GM18520 (cell line): ENCODE measurements around the gene PKNOX2.

Experiments used
- ATAC-seq: cut with Tn5 transposase; IDR thresholded peaks from one replicate; pipeline ENCODE4 v1.9.1; 2021; ENCODE audit not compliant: unreplicated experiment

Gene PKNOX2

DNA sequence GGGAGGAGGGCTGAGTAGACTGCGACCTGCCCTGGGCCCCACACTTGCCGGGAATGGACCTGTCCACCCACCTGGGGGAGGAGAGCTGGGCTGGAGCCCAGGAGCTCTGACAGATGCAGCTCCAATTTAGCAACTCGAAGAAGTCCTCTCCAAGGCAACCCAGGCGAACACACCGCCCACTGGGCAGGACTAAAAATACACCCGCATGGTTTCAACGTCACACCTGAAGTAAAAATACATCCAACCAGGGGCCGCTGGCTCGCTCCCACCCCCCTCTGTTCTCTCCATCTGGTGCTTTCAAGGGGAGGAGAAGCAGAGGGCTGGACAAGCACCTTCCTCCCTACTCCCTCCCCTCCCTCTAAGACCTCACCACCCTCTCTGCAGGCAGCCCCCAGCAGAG is 211.6 kb downstream of the PKNOX2 start:
- no peak for ATAC-seq

DNA sequence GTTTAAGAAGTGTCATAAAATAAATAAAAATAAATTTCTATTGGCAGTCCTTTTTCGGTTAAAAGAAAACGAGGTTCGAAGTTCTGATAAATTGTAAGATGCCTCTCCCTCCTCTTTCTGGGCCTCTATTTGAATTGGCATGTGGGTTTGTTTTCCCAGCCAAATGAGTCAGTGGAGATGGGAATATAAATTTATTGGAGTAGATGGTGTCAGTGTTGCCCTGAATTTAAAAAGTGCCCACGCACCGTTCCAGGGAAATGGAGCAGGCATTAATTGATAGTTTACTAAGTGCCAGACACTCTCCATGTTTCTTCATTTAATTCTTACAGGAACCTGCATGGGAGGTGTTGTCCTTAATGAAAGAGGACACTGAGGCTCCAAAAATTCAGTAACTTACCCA is 212.3 kb downstream of the PKNOX2 start:
- no peak for ATAC-seq

DNA sequence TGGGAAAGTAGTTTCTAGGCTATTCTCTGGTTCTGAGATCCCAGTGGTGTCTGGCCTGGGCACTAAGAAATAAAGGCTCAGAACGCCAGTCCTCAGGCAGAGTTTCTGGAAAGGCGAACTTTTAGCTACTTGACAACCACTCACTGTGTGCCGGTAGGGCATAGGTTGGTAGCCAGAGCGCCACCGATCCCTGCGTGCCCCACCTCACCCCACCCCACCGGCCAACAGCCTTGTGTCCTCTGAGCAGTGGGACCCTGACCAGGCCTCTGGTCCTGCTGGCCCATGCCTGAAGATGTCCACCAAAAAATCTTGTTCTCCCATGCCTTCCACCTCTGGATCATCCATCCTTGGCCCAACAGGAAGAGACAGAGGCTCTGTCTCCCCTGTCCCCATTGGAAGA is 213.5 kb downstream of the PKNOX2 start:
- no peak for ATAC-seq

DNA sequence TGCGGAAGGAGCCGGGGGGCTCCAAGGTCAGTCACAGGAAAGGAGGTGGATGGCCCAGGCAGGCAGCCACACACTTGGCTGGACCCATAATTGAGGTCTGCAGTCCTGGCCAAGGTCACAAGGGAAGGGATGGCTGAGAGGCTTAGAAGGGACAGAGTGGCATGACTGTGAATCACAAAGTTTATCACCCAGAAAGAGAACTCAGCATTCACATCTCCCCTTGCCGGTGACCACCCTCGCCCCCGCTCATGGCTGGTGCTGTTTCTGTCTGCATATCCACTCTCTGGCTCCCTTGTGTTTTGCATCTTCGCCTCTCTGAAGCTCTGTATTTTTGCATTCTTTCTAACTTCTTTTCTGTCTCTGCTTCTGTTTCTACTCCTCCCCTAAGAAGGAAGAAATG is 214.0 kb downstream of the PKNOX2 start:
- ATAC-seq, result no peak

DNA sequence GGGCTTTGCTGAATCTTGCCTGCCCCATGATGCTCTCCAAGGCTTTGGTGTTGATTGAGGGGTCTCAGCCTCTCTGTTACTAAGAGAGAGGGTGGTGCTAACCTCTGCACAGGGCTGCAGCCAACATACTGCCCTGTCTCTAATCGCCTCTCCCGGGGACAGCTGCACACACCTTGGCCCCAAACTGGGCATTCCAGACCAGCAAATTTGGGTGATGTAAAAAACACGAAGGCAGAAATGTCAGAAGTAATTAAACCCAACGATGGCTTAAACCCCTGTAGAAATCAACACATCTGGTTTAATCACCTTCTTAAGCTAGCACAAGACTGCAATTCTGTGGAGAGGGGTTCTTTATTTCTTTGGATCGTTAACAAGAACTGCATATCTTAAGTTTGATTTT is 215.0 kb downstream of the PKNOX2 start:
- no peak for ATAC-seq

DNA sequence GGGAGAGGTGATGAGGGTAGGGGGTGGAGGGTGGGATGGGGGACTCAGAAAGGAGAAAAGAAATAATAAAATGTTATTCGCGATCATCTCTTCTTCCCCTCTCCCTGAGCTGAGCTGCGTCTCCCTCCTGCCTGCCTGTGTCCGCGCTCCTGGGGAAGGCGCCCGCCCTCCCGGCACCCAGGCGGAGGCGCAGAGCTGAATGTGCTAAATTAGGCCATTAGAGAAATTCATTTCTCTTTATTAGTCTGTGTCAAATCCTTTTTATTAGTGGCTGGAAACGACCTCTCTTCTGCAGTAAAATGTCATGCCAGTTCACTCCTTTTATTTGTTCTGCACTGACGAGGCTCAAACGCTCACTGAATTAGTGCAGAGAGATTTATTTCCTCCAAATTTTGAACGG is 215.4 kb downstream of the PKNOX2 start:
- no peak for ATAC-seq

DNA sequence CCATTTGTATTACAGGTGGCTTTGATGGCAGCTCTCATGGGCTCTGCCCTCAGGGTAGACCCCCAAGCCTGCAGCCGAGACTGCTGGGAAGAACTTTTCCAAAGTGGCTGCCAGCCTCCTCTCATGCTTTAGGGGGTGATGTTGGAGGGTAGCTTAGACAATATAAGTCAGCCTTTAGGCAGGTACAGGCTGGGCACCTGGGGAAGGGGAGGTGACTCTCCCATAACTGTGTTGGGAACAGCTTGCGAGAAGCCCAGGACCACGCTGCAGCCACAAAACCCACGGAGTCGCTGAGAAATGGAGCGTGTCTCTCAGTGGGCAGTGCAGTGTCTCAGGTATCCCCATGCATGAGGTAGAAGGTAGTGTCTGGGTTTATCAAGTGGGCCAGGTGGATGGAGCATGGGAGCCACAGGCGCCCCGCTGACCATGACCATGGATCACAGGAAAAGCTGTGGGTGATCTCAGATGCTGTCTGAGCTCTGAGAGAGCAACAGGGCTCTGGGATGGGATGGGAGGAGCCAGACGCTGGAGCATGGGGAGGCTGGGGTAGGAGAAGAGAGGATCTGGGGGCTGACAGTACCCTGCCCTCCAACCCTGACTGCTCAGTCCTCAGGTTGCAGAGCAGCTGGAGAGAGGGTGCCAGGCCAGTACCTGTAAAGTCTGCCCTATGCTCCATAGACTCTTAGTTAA is 216.3 kb downstream of the PKNOX2 start:
- no peak for ATAC-seq

DNA sequence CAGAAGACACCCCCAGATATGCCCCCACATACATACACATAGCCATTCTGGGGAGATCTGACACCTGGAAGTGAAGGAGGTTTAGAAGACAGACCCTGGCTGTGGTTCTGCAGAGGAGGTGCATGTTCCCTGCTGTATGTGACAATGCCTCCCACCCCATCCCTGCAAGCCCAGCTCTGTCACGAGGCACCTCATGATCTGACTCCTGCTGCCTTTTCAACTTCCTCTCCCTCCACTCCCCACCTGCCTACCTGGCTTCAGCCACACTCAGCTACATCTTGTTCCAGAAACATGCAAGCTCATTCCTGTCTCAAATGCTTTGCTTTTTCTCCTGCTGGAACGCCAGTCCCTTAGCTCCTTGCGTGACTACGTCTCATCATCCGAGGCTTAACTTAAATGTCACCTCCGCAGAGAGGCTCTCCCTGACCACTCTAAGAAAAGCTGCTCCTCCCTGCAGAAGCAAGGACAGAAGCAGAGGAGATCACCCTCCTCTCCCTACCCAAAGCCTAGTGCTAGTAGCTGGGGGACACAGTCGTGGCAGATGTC is 217.0 kb downstream of the PKNOX2 start:
- no peak for ATAC-seq

DNA sequence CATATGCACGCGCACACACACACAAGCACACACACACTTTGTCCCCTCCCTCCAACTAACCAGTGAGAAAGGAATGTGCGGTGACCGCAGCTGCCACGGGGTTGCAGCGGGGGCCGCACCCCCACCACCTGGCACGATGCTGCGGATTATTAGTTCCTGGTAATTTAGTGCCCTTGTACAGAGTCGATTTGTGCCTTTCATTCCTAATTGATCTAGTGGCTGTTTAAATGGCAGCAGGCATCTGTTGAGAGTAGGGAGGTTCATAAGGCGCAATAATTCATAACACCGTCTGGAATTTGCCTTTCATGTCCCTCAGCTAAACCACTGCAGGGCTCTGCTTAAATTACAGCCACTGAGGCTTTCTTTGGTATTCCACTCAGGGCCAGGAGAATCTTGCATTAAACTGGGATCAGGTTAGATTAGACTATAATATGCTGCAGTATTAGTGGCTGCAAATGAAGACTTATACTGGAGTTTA is 217.8 kb downstream of the PKNOX2 start:
- ATAC-seq, result no peak

DNA sequence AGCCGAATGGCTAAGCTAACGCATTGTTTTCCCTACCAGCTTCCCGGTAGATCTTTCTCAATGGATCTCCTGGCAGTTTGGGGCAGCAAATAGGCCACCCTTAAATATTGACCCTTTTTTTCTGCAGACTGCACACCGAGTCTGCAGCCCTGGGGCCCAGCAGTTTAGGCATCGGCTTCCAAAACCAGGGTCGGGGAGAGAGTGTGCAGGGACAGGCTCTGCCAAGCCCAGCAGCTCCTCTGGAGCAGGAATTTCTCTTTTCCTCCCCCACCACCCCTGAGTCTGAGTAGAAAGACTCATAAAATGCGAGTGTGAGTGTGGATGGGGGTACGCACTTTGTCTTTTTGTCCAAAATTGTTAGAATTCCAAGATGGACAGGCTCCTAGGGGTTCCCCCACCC is 218.3 kb downstream of the PKNOX2 start:
- no peak for ATAC-seq

DNA sequence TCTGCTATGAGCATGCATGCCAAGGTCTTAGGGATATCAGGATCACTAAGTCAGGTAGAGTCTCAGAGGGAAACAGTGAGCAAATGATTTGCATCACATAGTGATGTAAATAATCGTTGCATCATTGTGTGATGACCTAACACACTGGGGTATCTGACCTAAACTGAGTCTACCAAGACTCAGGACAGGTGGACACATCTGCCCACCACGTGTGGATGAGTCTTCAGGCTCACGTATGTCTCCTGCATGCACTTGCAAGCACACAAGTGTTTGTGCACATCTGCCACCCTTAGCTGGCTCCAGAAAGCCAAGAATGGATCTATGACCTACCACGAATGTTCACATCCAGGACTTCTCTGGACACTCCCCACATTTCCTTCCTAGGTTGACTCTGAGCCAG is 220.3 kb downstream of the PKNOX2 start:
- no peak for ATAC-seq

DNA sequence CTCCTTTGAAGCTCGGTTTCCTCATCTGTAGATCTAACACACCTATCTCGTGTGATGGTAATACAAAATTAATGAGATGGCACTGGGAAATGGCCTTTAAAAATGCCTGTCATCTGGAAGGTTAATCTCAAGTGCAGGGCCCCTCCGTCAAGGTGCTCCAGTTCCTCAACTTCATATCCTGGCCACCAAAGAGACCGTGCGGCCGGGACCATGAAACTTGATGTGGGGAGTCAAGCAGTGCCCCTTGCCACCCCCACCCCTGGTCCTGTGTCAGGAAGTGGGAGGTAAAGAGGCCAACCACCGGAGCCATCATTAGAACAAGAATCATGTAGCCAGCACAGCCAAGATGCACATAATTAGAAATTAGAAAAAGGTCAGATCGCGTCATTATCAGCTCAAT is 223.3 kb downstream of the PKNOX2 start:
- ATAC-seq, result no peak

DNA sequence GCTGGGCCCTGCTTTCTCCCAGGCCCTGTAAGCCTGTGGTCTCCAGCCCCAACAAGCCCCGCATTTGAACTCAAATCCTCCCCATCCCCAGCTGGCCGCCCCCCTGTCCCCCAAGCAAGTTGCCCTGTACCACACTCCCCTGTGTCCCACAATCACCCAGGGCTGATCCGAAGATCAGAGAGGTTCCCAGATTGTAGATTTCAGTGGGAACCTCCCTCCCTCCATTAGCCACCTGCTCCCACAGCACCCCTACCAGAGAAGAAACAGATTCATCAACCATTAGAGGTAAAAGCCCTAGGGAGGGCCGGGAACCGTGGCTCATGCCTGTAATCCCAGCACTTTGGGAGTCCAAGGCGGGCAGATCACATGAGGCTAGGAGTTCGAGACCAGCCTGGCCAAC is 224.1 kb downstream of the PKNOX2 start:
- ATAC-seq, result no peak

DNA sequence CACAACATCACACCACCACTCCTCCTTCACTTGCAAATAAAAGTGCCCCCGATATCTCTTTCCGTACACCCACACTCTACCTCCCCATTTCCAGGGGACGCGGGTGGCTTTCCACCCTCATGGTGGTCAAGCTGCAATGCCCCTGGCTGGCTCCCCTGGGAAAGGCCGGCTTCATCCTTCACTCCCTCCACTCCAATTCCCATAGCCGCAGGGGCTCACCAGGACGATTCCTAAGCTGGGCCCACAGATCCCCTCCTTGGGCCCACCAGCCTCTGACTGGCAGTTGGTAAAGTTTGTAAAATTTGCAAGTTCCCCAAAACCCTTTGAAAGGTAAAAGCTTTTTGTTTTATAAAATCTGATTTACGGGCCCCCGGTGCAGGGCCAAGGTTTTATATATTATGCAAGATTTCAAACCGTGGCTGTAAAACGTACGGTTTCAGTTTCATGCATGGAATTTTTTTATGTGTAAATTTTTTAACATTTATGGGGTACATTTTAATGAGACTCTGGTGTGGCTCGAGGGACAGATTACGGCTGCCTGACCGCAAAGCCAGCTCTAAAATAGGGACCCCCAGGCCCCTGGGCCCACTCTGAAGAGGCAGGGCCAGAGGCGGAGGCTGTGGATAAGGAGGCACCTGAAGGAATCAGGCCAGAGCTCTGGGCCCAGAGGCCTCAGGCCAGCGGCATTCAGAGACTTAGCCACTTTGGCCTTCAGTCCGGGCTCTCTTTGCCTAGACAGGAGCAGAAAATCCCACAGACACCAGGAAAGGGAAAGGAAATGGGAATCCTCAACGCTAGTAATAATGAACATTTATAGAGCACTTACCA is 225.0 kb downstream of the PKNOX2 start:
- no peak for ATAC-seq

DNA sequence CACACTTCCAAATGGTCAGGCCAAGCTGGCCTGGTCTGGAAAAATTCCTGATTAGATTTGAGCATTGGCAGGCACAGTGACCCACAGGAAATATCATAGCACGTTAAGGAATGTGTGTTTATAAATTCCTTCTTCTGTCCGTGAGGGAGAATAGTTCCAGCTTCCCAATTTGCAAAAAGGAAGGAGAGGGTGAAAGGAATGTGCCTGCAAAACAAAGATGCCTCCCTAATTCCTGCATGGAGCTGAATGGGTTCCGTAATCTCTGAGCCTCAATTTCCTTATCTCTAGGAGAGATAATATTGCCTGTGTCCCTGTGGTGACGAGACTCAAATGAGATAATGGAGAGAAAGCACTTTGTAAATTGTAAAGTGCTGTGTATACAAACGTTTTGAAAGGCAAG is 226.4 kb downstream of the PKNOX2 start:
- ATAC-seq, result no peak

DNA sequence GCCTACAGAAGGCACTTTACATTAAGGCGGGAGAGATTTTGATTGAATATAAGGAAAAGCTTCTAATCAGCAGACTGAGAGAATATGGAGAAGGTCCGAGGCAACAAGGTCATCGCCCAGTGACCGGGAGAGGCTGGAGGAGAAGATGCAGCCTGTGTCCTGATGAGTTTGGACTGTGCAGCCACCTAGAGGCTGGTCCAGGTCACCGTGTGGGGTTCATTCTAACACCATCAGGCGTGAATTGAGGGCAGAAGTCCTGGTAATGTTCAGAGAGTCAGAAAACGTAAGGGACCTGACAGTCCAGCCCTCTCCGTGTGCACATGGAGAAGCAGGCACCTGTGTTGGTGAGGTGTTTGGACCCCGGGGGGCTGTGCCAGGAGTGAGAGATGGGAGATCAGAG is 228.8 kb downstream of the PKNOX2 start:
- ATAC-seq, result no peak

DNA sequence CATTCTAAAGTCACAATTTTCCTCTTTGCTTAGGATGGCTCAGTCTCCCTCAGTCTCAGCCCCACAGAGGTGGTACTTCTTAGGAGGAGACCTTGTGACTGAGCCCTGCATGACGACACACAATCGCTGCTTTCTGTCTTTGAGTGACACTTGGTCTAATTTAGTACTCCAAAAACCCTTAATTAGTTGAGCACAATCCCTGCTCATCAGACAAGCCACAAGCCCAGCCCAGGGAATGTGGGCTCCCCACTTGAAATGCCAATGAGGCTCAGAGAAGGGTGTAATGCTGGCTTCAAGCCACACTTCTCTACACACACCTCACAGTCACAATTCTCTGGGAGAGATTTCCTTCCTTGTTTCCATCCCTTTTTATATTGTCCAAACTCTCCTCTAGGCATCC is 229.7 kb downstream of the PKNOX2 start:
- no peak for ATAC-seq

DNA sequence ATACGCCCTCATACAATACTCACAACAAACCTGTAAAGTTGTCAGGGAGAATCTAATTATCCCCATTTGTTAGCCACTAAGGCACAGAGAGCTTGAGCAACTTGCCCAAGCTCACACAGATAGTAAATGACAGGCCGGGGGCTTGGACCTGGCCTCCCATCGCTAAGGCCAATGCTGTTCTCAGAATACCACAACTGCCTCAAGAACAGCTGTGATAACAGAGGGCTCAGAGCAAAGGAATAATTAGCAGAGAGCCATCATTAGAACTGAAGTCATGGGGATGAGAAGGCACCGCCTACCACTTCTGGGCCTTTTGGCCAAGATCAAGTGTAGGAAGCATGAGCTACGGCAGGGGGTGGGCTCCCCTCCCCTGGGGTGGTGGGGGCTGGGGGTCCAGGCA is 232.9 kb downstream of the PKNOX2 start:
- ATAC-seq, result no peak

DNA sequence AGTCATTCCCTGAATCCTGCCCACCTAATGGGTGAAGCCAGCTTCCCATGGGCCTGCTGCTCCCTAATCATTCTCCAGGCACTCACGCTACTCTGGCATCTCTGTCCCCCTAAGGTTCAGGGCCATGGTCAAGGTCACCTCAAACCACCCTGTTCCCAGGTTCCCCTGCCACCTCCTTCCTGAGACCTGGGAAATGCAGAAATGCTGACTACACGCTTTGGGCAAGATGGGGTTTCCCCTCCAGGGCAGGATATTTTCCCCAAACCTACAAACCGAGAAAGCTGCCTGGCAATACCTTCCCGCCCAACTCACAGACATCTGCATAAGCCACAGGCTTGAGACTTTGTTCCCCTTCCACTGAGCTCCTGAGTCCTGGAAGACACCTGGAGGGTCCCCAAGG is 233.9 kb downstream of the PKNOX2 start:
- ATAC-seq, result no peak

DNA sequence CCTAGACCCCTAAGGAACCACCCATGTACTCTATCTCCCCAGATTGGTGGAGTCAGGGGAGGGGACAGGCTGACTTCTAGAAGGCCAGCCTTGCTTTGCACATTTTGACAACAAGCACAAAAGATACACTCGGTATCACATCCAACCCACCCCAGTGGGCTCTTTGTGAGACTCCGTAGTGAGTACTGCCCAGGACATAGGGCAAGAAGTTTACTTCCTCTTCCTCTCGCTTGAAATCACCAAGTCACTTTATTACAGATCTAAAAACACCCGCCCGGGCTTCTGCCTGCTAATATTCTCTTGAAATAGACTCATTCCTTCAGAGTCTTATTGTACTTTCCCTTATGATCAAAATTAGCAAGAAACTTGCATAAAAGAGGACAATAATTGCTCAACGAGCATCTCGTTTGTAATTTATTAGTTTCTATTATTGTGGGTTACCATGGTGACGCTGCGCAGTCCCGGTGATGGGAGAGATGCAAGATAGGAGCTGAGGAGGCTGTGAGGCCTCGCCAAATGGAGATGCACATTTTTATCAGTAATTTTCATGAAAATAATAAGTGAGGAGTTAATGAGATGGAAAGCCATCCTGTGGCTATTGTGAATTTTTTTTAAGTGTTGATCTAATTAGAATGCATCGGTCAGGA is 234.6 kb downstream of the PKNOX2 start:
- no peak for ATAC-seq

DNA sequence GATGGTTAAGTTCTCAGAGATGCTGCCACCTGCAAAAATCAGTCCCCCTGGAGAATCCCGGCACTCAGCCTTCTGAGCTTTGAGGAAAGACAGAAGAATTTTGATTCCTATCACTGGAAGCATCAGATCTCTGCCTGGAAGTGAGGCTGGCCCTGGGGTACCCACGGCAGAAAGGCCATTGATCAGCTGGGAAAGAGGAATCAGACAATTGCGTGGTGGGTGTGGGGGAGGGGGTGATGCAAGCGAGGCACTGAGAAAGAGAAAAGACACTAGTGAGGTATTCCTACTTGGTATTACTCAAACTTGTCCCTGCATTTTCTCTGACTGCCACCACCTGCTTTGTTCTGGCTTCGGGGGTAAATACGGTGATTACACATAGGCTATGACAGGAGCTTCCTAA is 235.4 kb downstream of the PKNOX2 start:
- ATAC-seq, result no peak

DNA sequence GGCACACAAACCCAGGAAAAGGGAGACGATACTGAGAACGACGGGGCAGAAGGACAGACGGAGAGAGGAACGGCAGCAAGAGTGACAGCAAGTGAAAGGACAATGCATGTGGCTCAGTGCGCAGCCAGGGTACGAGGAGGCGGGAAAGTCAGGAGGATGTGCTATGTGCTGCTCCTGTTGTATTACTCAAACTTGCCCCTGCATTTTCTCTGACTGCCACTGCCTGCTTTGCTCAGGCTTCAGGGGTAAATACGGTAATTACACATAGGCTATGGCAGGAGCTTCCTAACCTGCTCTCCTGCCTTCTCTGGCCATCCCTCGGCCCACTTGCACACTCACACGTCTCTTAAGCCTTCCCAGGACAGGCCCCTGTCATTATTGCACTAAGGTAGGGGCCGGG is 236.7 kb downstream of the PKNOX2 start:
- no peak for ATAC-seq
